Measurements from ENCODE around the gene ANKS6.

ANKS6 gene

GRCh38 chr9:98838868-98839565, 42.7 kb upstream of the ANKS6 start:
- TF ChIP-seq TAF1 (IDR thresholded peaks at IDR 0.05; ENCODE audit: borderline replicate concordance, insufficient read depth, low read length) (no peak), POLR2AphosphoS5 (IDR thresholded peaks at IDR 0.05; ENCODE audit: low read depth, low read length) (no peak), FOXP2 (optimal IDR thresholded peaks at IDR 0.05; ENCODE audit: borderline replicate concordance, extremely low read depth, extremely low read length, insufficient read depth) (no peak), SIN3A (IDR thresholded peaks at IDR 0.05; ENCODE audit: borderline replicate concordance, insufficient read depth, low read length) (no peak)
- TF ChIP-seq, protein P1, sequence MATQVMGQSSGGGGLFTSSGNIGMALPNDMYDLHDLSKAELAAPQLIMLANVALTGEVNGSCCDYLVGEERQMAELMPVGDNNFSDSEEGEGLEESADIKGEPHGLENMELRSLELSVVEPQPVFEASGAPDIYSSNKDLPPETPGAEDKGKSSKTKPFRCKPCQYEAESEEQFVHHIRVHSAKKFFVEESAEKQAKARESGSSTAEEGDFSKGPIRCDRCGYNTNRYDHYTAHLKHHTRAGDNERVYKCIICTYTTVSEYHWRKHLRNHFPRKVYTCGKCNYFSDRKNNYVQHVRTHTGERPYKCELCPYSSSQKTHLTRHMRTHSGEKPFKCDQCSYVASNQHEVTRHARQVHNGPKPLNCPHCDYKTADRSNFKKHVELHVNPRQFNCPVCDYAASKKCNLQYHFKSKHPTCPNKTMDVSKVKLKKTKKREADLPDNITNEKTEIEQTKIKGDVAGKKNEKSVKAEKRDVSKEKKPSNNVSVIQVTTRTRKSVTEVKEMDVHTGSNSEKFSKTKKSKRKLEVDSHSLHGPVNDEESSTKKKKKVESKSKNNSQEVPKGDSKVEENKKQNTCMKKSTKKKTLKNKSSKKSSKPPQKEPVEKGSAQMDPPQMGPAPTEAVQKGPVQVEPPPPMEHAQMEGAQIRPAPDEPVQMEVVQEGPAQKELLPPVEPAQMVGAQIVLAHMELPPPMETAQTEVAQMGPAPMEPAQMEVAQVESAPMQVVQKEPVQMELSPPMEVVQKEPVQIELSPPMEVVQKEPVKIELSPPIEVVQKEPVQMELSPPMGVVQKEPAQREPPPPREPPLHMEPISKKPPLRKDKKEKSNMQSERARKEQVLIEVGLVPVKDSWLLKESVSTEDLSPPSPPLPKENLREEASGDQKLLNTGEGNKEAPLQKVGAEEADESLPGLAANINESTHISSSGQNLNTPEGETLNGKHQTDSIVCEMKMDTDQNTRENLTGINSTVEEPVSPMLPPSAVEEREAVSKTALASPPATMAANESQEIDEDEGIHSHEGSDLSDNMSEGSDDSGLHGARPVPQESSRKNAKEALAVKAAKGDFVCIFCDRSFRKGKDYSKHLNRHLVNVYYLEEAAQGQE (IDR thresholded peaks at IDR 0.05; ENCODE audit: insufficient read depth in 1 of 2, low read depth in 2 of 2, low read length in 2 of 2), result no peak

DNA sequence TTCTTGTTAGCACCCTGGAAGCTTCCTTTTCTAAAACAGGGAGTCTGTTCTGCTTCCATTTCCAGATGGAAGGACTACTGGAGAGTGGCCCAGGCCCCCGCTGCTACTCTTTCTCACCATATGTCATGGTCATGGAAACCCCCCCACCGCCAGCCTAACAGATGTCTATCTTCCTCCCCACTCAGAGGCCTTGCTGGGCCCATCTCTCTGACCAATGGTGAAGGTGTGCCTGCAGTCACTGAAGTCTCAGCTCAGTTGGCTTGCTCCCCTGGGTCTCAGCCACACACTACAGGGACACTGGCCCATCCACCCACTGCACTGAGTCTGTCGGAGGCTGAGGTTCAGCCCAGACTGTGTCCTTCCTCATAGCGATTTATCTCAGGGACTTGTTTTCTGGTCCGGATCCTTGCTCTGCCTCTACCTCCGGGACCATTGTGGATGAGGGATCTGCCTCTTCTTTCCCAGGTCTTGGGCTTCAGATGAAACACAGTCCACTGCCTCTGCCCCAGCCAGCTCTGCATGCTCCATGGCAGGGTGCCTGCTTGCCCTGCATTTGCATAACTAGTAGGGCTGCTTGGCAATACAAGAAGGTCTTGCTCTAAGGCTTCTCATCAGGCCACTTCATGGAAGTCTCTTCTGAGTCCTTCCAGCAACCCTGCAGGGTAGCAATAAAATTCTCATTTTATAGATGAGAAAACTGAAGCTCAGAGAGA, 42.0 kb upstream of the ANKS6 start:
- TF ChIP-seq FOXP2 (optimal IDR thresholded peaks at IDR 0.05; ENCODE audit: borderline replicate concordance, extremely low read depth, extremely low read length, insufficient read depth) (no peak), POLR2AphosphoS5 (IDR thresholded peaks at IDR 0.05; ENCODE audit: low read depth, low read length) (no peak), TAF1 (IDR thresholded peaks at IDR 0.05; ENCODE audit: borderline replicate concordance, insufficient read depth, low read length) (no peak)
- TF ChIP-seq, protein P1 (IDR thresholded peaks at IDR 0.05; ENCODE audit: insufficient read depth in 1 of 2, low read depth in 2 of 2, low read length in 2 of 2), result no peak

DNA sequence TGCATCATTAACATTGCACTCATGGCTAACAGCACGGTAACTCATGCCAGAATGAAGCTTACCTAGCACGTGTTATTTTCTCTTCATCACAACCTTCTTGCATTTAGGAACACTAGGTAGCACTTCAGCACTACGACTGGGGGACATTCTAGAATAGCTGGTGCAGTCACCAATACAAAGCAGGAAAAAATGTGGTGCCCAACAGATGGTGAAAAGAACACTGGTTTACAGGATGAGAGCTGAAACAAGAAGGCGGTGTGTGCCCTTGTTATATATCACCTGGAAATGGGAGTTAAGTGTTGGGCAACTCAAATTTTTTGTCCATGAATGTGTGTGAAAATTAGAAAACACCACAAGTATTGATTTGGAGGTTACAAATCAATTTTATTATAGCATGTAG, 41.2 kb upstream of the ANKS6 start:
- TF ChIP-seq TAF1 (IDR thresholded peaks at IDR 0.05; ENCODE audit: borderline replicate concordance, insufficient read depth, low read length) (no peak), FOXP2 (optimal IDR thresholded peaks at IDR 0.05; ENCODE audit: borderline replicate concordance, extremely low read depth, extremely low read length, insufficient read depth) (no peak), POLR2AphosphoS5 (IDR thresholded peaks at IDR 0.05; ENCODE audit: low read depth, low read length) (no peak), SIN3A (IDR thresholded peaks at IDR 0.05; ENCODE audit: borderline replicate concordance, insufficient read depth, low read length) (no peak)
- TF ChIP-seq, protein P1 (IDR thresholded peaks at IDR 0.05; ENCODE audit: insufficient read depth in 1 of 2, low read depth in 2 of 2, low read length in 2 of 2), result no peak

DNA sequence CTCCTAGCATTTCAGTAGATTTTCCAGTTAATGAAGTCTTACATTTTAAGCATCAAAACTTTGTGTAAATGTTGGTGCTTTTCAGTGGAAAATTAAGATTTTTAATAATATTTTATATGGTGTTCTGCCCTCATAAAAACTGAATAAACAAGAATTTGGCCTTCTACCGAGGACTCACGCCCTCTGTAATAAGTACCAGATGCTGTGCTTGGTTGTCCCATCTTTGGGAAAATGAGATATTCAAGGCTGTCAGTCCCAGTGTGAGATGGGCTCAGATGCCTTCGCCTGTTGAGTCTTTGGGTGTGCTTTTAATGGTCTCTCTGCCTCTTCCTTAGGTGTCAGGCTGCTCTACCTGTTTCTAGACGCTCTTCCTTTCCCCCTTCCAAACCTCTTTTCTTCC, 39.9 kb upstream of the ANKS6 start:
- TF ChIP-seq, protein P1 (IDR thresholded peaks at IDR 0.05; ENCODE audit: insufficient read depth in 1 of 2, low read depth in 2 of 2, low read length in 2 of 2), result no peak
- TF ChIP-seq POLR2AphosphoS5 (IDR thresholded peaks at IDR 0.05; ENCODE audit: low read depth, low read length) (no peak), TAF1 (IDR thresholded peaks at IDR 0.05; ENCODE audit: borderline replicate concordance, insufficient read depth, low read length) (no peak), SIN3A (IDR thresholded peaks at IDR 0.05; ENCODE audit: borderline replicate concordance, insufficient read depth, low read length) (no peak), FOXP2 (optimal IDR thresholded peaks at IDR 0.05; ENCODE audit: borderline replicate concordance, extremely low read depth, extremely low read length, insufficient read depth) (no peak)
